GM23338 (cell line): Measurements from ENCODE around the gene PLXNA2.

Source experiments
- CREB1 ChIP-seq: fragments of 250-450 bp; sonication (Bioruptor Pico); IDR thresholded peaks from 2 replicates; pipeline ENCODE4 v1.5.0; 2020; ENCODE audit warnings: low read depth, mild to moderate bottlenecking, moderate library complexity
- ETS1 ChIP-seq: IDR thresholded peaks from 2 replicates; pipeline ENCODE4 v1.6.1; 2016; ENCODE audit warnings: antibody characterized with exemption
- EZH2 ChIP-seq: fragments of 200-600 bp; sonication (generic); IDR thresholded peaks from one replicate; pipeline ENCODE4 v1.8.0; 2017; ENCODE audit warnings: antibody characterized with exemption, mild to moderate bottlenecking, low read depth; ENCODE audit not compliant: unreplicated experiment
- EZH2phosphoT487 ChIP-seq: fragments of 200-600 bp; sonication (generic); IDR thresholded peaks from one replicate; pipeline ENCODE4 v1.8.1; 2018; ENCODE audit warnings: antibody characterized with exemption; ENCODE audit not compliant: unreplicated experiment
- JUNB ChIP-seq: IDR thresholded peaks from one replicate; pipeline ENCODE4 v1.6.1; 2016; ENCODE audit warnings: antibody characterized with exemption; ENCODE audit not compliant: unreplicated experiment
- NANOG ChIP-seq: IDR thresholded peaks from 2 replicates; pipeline ENCODE4 v1.6.1; 2016; ENCODE audit warnings: antibody characterized with exemption, borderline replicate concordance
- POLR2AphosphoS5 ChIP-seq: IDR thresholded peaks from 2 replicates; pipeline ENCODE4 v1.6.1; 2016; ENCODE audit warnings: antibody characterized with exemption, low read depth
- REST ChIP-seq: IDR thresholded peaks from one replicate; pipeline ENCODE4 v1.6.1; 2018; ENCODE audit warnings: antibody characterized with exemption; ENCODE audit not compliant: unreplicated experiment
- STAT1 ChIP-seq: IDR thresholded peaks from one replicate; pipeline ENCODE4 v1.6.1; 2016; ENCODE audit warnings: antibody characterized with exemption; ENCODE audit not compliant: unreplicated experiment
- ZNF114 ChIP-seq: fragments of 250-450 bp; sonication (Bioruptor Pico); IDR thresholded peaks from 2 replicates; pipeline ENCODE4 v1.5.0; 2020; ENCODE audit warnings: mild to moderate bottlenecking, moderate library complexity
- ZNF331 ChIP-seq: fragments of 250-450 bp; sonication (Bioruptor Pico); IDR thresholded peaks from 2 replicates; pipeline ENCODE4 v1.5.0; 2020; ENCODE audit warnings: low read depth, mild to moderate bottlenecking, moderate library complexity
- ZNF462 ChIP-seq: fragments of 250-450 bp; sonication (Bioruptor Pico); IDR thresholded peaks from 2 replicates; pipeline ENCODE4 v1.5.0; 2020; ENCODE audit warnings: mild to moderate bottlenecking, moderate library complexity
- TF ChIP-seq, protein P1 (sequence below), 2 experiments: fragments of 200-600 bp in 1 of 2; sonication (generic) in 1 of 2; conservative IDR thresholded peaks; 2 replicates each; pipeline versions ENCODE4 v1.5.1 to v1.6.1; 2016 to 2017; ENCODE audit warnings: antibody characterized with exemption in 2 of 2, low read depth in 2 of 2, mild to moderate bottlenecking in 2 of 2, moderate library complexity in 1 of 2

- TF ChIP-seq REST (no peak), POLR2AphosphoS5 (no peak), EZH2phosphoT487 (no peak), EZH2 (no peak), CREB1 (no peak), JUNB (no peak), ZNF331 (no peak), ZNF114 (CRISPR knock-in tag) (no peak), STAT1 (no peak), ETS1 (no peak), NANOG (no peak), ZNF462 (no peak)
- TF ChIP-seq, protein P1, sequence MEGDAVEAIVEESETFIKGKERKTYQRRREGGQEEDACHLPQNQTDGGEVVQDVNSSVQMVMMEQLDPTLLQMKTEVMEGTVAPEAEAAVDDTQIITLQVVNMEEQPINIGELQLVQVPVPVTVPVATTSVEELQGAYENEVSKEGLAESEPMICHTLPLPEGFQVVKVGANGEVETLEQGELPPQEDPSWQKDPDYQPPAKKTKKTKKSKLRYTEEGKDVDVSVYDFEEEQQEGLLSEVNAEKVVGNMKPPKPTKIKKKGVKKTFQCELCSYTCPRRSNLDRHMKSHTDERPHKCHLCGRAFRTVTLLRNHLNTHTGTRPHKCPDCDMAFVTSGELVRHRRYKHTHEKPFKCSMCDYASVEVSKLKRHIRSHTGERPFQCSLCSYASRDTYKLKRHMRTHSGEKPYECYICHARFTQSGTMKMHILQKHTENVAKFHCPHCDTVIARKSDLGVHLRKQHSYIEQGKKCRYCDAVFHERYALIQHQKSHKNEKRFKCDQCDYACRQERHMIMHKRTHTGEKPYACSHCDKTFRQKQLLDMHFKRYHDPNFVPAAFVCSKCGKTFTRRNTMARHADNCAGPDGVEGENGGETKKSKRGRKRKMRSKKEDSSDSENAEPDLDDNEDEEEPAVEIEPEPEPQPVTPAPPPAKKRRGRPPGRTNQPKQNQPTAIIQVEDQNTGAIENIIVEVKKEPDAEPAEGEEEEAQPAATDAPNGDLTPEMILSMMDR (conservative IDR thresholded peaks at IDR 0.05; ENCODE audit: low read depth in 2 of 2) = no peak
Observed at GRCh38 chr1:208088319-208088718, 155.9 kb downstream of the PLXNA2 start.
